HCT116 (cell line): ENCODE data around the gene DDX23. TPM values are rescaled to one million over a fixed set of nuclear protein-coding genes. Genes with fewer than 3 reads are reported as not detected.

ENCODE experiments used
- ATAC-seq: fragments of 200-7000 bp; cut with Tn5 transposase; 2 replicates; pipeline ENCODE4 v1.9.1; 2020; ENCODE audit warnings: mild to moderate bottlenecking, moderate library complexity
- BruUV-seq: library from RNA; stranded (reverse); fragments of 400-500 nt; replicated peaks from 2 replicates; lab custom pipeline; 2021; lab: Mats Ljungman, UMichigan
- CTCF ChIA-PET: fragments of 300-600 bp; sonication (Branson Sonifier 250); formaldehyde crosslinking; loops from one replicate; lab custom pipeline; 2021; ENCODE audit warnings: antibody characterized with exemption; lab: Charles Lee
- POLR2A ChIA-PET: fragments of 300-600, 350-600 bp; sonication (Branson Sonifier 250); formaldehyde crosslinking; loops from one replicate; lab custom pipeline; 2021; ENCODE audit warnings: antibody characterized with exemption; lab: Charles Lee
- RAD21 ChIA-PET, 2 experiments: fragments of 300-600 bp; sonication (Branson Sonifier 250); formaldehyde crosslinking; loops; one replicate each; lab custom pipeline; 2023; ENCODE audit warnings: low total read pairs in 2 of 2; ENCODE audit not compliant: uncharacterized antibody in 2 of 2, unreplicated experiment in 2 of 2, low non-redundant PET in 1 of 2; lab: Charles Lee
- DNase-seq: peaks from one replicate; pipeline ENCODE4 v3.0.0-alpha.2; 2010; ENCODE audit warnings: low read depth, low spot score
- H2AFZ ChIP-seq: fragments of 200-600 bp; shearing (Covaris generic), sonication (generic); 2 replicates; pipeline ENCODE4 v1.6.1; 2017; ENCODE audit warnings: low read depth, mixed run types, mixed read lengths, antibody characterized with exemption, low read length; ENCODE audit not compliant: poor library complexity, severe bottlenecking
- H3K27ac ChIP-seq: 2 replicates; pipeline ENCODE4 v1.5.1; 2012; ENCODE audit warnings: low read depth, low read length
- H3K27me3 ChIP-seq: fragments of 200-600 bp; sonication (generic); 2 replicates; pipeline ENCODE4 v1.6.1; 2016; ENCODE audit warnings: mixed run types, low read length, mixed read lengths; ENCODE audit not compliant: insufficient read depth
- H3K36me3 ChIP-seq, 2 experiments: fragments of 200-500 bp in 1 of 2; fragments of 200-600 bp in 1 of 2; sonication (Bioruptor generic) in 1 of 2; sonication (generic) in 1 of 2; 2 replicates each; pipeline versions ENCODE4 v1.5.1 to v1.6.1; 2014 to 2016; ENCODE audit warnings: low read length in 2 of 2, inconsistent platforms in 1 of 2, mixed read lengths in 1 of 2, mixed run types in 1 of 2; ENCODE audit not compliant: insufficient read depth in 2 of 2, control insufficient read depth in 1 of 2
- H3K4me1 ChIP-seq, 2 experiments: fragments of 200-600 bp in 1 of 2; sonication (generic) in 1 of 2; 2 replicates each; pipeline versions ENCODE4 v1.5.1 to v1.6.1; 2012 to 2017; ENCODE audit warnings: low read length in 2 of 2, inconsistent platforms in 1 of 2, mild to moderate bottlenecking in 1 of 2, mixed read lengths in 1 of 2, mixed run types in 1 of 2, moderate library complexity in 1 of 2; ENCODE audit not compliant: insufficient read depth in 2 of 2, control insufficient read depth in 1 of 2
- H3K4me2 ChIP-seq: fragments of 200-600 bp; sonication (generic); 2 replicates; pipeline ENCODE4 v1.6.1; 2017; ENCODE audit warnings: mixed run types, low read length, mixed read lengths
- H3K4me3 ChIP-seq, 2 experiments: fragments of 200-600 bp in 1 of 2; sonication (generic) in 1 of 2; replicated peaks in 1 of 2; 2 replicates each; pipeline ENCODE4 v1.5.1; 2011 to 2016; ENCODE audit warnings: low read length in 2 of 2, control low read depth in 1 of 2, low read depth in 1 of 2, mild to moderate bottlenecking in 1 of 2, mixed read lengths in 1 of 2, mixed run types in 1 of 2
- H3K79me2 ChIP-seq: fragments of 200-600 bp; sonication (generic); 2 replicates; pipeline ENCODE4 v1.6.1; 2017; ENCODE audit warnings: mild to moderate bottlenecking, mixed run types, low read length, moderate library complexity, mixed read lengths; ENCODE audit not compliant: insufficient read depth
- H3K9ac ChIP-seq: fragments of 200-600 bp; sonication (generic); 2 replicates; pipeline ENCODE4 v1.6.1; 2016; ENCODE audit warnings: low read length, mixed read lengths
- H3K9me2 ChIP-seq: fragments of 200-600 bp; sonication (generic), shearing (Covaris generic); 2 replicates; pipeline ENCODE4 v1.6.1; 2017; ENCODE audit warnings: mixed run types, mild to moderate bottlenecking, moderate library complexity; ENCODE audit not compliant: insufficient read depth
- H3K9me3 ChIP-seq, 2 experiments: fragments of 200-500 bp in 1 of 2; fragments of 200-600 bp in 1 of 2; sonication (Bioruptor generic) in 1 of 2; sonication (generic) in 1 of 2; 2 replicates each; pipeline ENCODE4 v1.6.1; 2014 to 2017; ENCODE audit warnings: low read length in 2 of 2, mixed read lengths in 2 of 2, inconsistent platforms in 1 of 2, low read depth in 1 of 2, mild to moderate bottlenecking in 1 of 2, mixed run types in 1 of 2, moderate library complexity in 1 of 2; ENCODE audit not compliant: control insufficient read depth in 1 of 2, insufficient read depth in 1 of 2
- H4K20me1 ChIP-seq: fragments of 200-600 bp; sonication (generic), shearing (Covaris generic); 2 replicates; pipeline ENCODE4 v1.6.1; 2017; ENCODE audit warnings: mixed run types, mild to moderate bottlenecking, moderate library complexity; ENCODE audit not compliant: insufficient read depth
- CEBPB ChIP-seq: IDR thresholded peaks from 2 replicates; pipeline ENCODE4 v1.6.1; 2012; ENCODE audit warnings: low read depth
- CTCF ChIP-seq, 3 experiments: fragments of 200-600 bp in 1 of 3; sonication (generic) in 1 of 3; IDR thresholded peaks in 2 of 3; conservative IDR thresholded peaks in 1 of 3; 2 replicates each; pipeline ENCODE4 v1.5.1; 2012 to 2017; ENCODE audit warnings: low read depth in 2 of 3, low read length in 2 of 3, antibody characterized with exemption in 1 of 3, borderline replicate concordance in 1 of 3, control low read depth in 1 of 3, mild to moderate bottlenecking in 1 of 3, mixed read lengths in 1 of 3, mixed run types in 1 of 3, moderate library complexity in 1 of 3; ENCODE audit not compliant: insufficient read depth in 1 of 3
- EGR1 ChIP-seq: IDR thresholded peaks from 2 replicates; pipeline ENCODE4 v1.6.1; 2012; ENCODE audit warnings: low read depth
- ELF1 ChIP-seq: IDR thresholded peaks from 2 replicates; pipeline ENCODE4 v1.6.1; 2012; ENCODE audit warnings: low read depth, borderline replicate concordance
- EZH2 ChIP-seq: fragments of 200-600 bp; sonication (generic); IDR thresholded peaks from 2 replicates; pipeline ENCODE4 v1.6.1; 2017; ENCODE audit warnings: antibody characterized with exemption, mixed run types
- EZH2phosphoT487 ChIP-seq: fragments of 200-600 bp; IDR thresholded peaks from 2 replicates; pipeline ENCODE4 v1.6.1; 2018; ENCODE audit warnings: antibody characterized with exemption, borderline replicate concordance
- FOSL1 ChIP-seq: IDR thresholded peaks from 2 replicates; pipeline ENCODE4 v1.6.1; 2012; ENCODE audit warnings: low read depth
- JUND ChIP-seq: IDR thresholded peaks from 2 replicates; pipeline ENCODE4 v1.6.1; 2012
- MAX ChIP-seq: IDR thresholded peaks from 2 replicates; pipeline ENCODE4 v1.6.1; 2012
- POLR2A ChIP-seq: IDR thresholded peaks from 2 replicates; pipeline ENCODE4 v1.7.0; 2011; ENCODE audit warnings: borderline replicate concordance; ENCODE audit not compliant: insufficient read depth, insufficient read length; ENCODE audit errors: extremely low read depth
- SP1 ChIP-seq: IDR thresholded peaks from 2 replicates; pipeline ENCODE4 v1.6.1; 2012; ENCODE audit warnings: low read depth
- SRF ChIP-seq: IDR thresholded peaks from 2 replicates; pipeline ENCODE4 v1.6.1; 2012; ENCODE audit warnings: low read depth
- TCF7L2 ChIP-seq: IDR thresholded peaks from 2 replicates; pipeline ENCODE4 v1.7.0; 2011; ENCODE audit warnings: borderline replicate concordance, inconsistent platforms; ENCODE audit not compliant: insufficient read depth, insufficient read length; ENCODE audit errors: extremely low read depth
- ZBTB33 ChIP-seq: IDR thresholded peaks from 2 replicates; pipeline ENCODE4 v1.6.1; 2011; ENCODE audit warnings: mild to moderate bottlenecking, low read length, moderate library complexity; ENCODE audit not compliant: insufficient replicate concordance; ENCODE audit errors: extremely low read depth
- ZFX ChIP-seq: fragments of 450-650 bp; IDR thresholded peaks from 2 replicates; pipeline ENCODE4 v1.6.1; 2017
- ZNF274 ChIP-seq: fragments of 200-500 bp; sonication (Bioruptor generic); IDR thresholded peaks from 2 replicates; pipeline ENCODE4 v1.6.1; 2014; ENCODE audit warnings: mild to moderate bottlenecking, low read depth, low read length, inconsistent platforms
- intact Hi-C: fragments of 100-400 bp; cut with micrococcal nuclease; formaldehyde crosslinking; loops from 2 replicates; pipeline ENCODE4 v1.10.0; 2022
- total RNA-seq: library from RNA; stranded (reverse); gene quantifications from one replicate; pipeline ENCODE4 v1.2.1, GENCODE V29; 2021; ENCODE audit not compliant: unreplicated experiment

The DDX23 gene
- total RNA-seq, 1 experiment from 2014 or later, result 75.0 TPM

GRCh38 chr12:48882315-48882687 lies 30.3 kb upstream of the DDX23 start:
- ATAC-seq, result no peak
- Histone ChIP-seq H4K20me1 (no peaks in the 10 kb centered on the region), H3K4me2 (no peak overlapping the region), H3K79me2 (no peaks in the 10 kb centered on the region), H3K9me3 (no peaks in the 10 kb centered on the region)
- no peak for TF ChIP-seq EZH2phosphoT487
- no peak for TF ChIP-seq FOSL1
- no peak for TF ChIP-seq SRF
- TF ChIP-seq POLR2A, result no peak
- TF ChIP-seq, all 23 proteins: peak for 0
- Histone ChIP-seq H3K27me3 (peaks cover 11% of the 10 kb centered on the region; the same call in 1 of the 2 replicates), H3K27ac (no peak overlapping the region), H2AFZ (no peak overlapping the region), H3K9ac (no peak overlapping the region), H3K4me1 (peaks cover 4 to 5% of the 10 kb centered on the region in 2 experiments; a peak in 3 of 4 replicates), H3K9me2 (no peaks in the 10 kb centered on the region), H3K36me3 (no peaks in the 10 kb centered on the region), H3K4me3 (no peak overlapping the region)
- ChIA-PET CTCF (no interaction called here), RAD21 (no interaction called here), POLR2A (interaction anchor here (1.1 kb wide), 1 partner anchor 16 kb away, joined by 4 read pairs; the partner anchor contains the start of gene RND1)
- DNase-seq, result no peak
- intact Hi-C loops, result no loop called here
- BruUV-seq, result no TSS peak

GRCh38 chr12:48881686-48882314 lies 29.8 kb upstream of the DDX23 start:
- ChIA-PET POLR2A (interaction anchor here (2.2 kb wide), 1 partner anchor 16 kb away, joined by 5 read pairs; the partner anchor contains the start of gene RND1), CTCF (interaction anchor here (2.4 kb wide), 1 partner anchor 9 kb away, joined by 8 read pairs; no protein-coding TSS in a partner anchor), RAD21 (no interaction called here)
- Histone ChIP-seq H3K4me1 (peaks cover under 1 to 4% of the 10 kb centered on the region in 2 experiments; a peak in 1 of 4 replicates), H3K9me3 (no peaks in the 10 kb centered on the region), H3K27ac (no peak overlapping the region), H3K9ac (no peak overlapping the region), H3K27me3 (peaks cover 11% of the 10 kb centered on the region; the same call in 1 of the 2 replicates), H2AFZ (no peak overlapping the region), H3K4me3 (no peak overlapping the region), H4K20me1 (no peaks in the 10 kb centered on the region), H3K4me2 (no peak overlapping the region), H3K9me2 (no peaks in the 10 kb centered on the region), H3K36me3 (no peaks in the 10 kb centered on the region), H3K79me2 (no peaks in the 10 kb centered on the region)
- TF ChIP-seq ZNF274 (no peak), CEBPB (no peak), ZBTB33 (no peak), ZFX (no peak), ELF1 (no peak), EZH2 (no peak), SP1 (no peak), EGR1 (no peak), MAX (no peak), JUND (no peak), CTCF (IDR thresholded peaks at IDR 0.05 in 2 of 3, conservative IDR thresholded peaks at IDR 0.05 in 1 of 3; ENCODE audit: borderline replicate concordance in 1 of 3, insufficient read depth in 1 of 3, low read depth in 2 of 3, low read length in 2 of 3) (no peak), SRF (no peak), TCF7L2 (no peak), EZH2phosphoT487 (no peak)
- no peak for ATAC-seq
- DNase-seq, result no peak
- BruUV-seq, result no TSS peak
- intact Hi-C loops, result no loop called here
